ENCODE measurements around the gene LRRC4C. TPM values are rescaled to one million over a fixed set of nuclear protein-coding genes. Genes with fewer than 3 reads are reported as not detected.

Gene LRRC4C
- total RNA-seq, 3 donors from 2014 or later (not counting 1 experiment from before 2014, with no cell fraction given): not detected

DNA sequence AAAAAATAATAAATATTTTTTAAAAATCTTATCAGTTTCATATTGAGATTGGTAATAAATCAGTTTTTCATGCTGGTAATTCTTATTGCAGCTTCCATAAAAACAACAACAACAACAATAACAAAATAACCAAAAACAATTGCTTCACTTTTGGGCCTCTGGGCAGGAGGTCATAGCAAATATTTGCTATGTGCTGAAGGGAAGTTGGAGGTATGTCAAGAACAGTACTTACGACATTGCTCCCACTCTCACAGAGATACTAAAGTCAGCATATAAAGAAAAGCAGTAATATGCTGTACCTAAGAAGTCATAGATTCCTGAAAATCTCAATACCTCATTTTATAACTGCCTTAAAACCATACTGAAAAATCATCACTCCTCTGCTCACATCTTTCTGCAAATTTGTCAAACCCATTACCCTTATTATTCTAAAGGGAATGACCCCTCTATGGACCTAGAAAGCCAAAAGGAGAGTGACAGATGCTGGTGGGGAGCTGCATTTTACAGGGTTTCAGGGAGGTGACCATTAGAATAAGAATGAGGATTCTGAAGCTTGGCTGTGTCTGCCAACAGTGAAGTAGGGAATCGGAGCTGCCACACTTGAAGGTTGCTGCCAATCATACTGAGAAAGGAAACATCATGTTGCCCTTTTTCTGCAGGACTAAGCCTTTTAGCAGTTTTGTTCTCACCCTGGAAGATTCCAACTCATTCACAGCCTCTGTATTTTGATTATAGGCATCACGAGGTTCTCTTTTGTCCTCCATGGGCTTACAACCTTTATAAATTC lies 742.9 kb downstream of the LRRC4C start:
- Mint-ChIP-seq H3K36me3 (peaks cover 7% of the 10 kb centered on the region), H3K4me3 (no peak overlapping the region), H3K9me3 (peaks cover 8 to 15% of the 10 kb centered on the region in 2 donors), H3K27ac (no peak overlapping the region), H3K27me3 (ENCODE audit: low read depth in 2 of 2) (no peaks in the 10 kb centered on the region), H3K4me1 (no peaks in the 10 kb centered on the region)
- Histone ChIP-seq H3K27ac (ENCODE audit: low read length) (no peak overlapping the region), H3K27me3 (ENCODE audit: control insufficient read depth, insufficient read depth, low read length) (no peaks in the 10 kb centered on the region), H3K4me3 (ENCODE audit: low read length) (no peak overlapping the region), H3K36me3 (ENCODE audit: control insufficient read depth, insufficient read depth, low read length) (no peaks in the 10 kb centered on the region), H3K4me1 (ENCODE audit: control insufficient read depth, insufficient read depth, low read length) (no peaks in the 10 kb centered on the region), H3K9me3 (ENCODE audit: control insufficient read depth, insufficient read depth, low read length) (no peaks in the 10 kb centered on the region)
- TF ChIP-seq, protein P1, sequence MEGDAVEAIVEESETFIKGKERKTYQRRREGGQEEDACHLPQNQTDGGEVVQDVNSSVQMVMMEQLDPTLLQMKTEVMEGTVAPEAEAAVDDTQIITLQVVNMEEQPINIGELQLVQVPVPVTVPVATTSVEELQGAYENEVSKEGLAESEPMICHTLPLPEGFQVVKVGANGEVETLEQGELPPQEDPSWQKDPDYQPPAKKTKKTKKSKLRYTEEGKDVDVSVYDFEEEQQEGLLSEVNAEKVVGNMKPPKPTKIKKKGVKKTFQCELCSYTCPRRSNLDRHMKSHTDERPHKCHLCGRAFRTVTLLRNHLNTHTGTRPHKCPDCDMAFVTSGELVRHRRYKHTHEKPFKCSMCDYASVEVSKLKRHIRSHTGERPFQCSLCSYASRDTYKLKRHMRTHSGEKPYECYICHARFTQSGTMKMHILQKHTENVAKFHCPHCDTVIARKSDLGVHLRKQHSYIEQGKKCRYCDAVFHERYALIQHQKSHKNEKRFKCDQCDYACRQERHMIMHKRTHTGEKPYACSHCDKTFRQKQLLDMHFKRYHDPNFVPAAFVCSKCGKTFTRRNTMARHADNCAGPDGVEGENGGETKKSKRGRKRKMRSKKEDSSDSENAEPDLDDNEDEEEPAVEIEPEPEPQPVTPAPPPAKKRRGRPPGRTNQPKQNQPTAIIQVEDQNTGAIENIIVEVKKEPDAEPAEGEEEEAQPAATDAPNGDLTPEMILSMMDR (IDR thresholded peaks at IDR 0.05): no peak
- intact Hi-C loops (cut with micrococcal nuclease): no loop called here
- WGBS (ENCODE audit: insufficient coverage): 71% methylated on average over 2 of the region's 3 CpGs
- DNase-seq (no peak), ATAC-seq (no peak)

DNA sequence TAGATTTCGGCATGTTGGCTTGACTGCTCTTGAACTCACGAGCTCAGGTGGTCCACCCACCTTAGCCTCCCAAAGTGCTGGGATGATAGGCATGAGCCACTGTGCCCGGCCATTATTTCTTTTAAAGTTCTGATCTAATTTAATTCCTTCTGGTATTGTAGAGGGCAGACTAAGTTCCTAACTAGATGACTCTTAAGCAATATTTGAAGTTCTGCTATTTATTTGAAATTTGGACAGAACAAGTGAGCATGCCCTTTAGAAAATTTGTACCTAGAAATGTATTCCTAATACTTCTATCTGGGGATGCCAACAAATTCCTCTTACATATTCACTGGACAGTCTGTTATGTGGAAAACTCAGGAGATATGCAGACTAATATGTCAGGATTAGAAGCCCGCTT lies 746.4 kb downstream of the LRRC4C start:
- intact Hi-C loops (cut with micrococcal nuclease): no loop called here
- Mint-ChIP-seq H3K36me3 (peaks cover 6% of the 10 kb centered on the region), H3K27ac (no peak overlapping the region), H3K9me3 (peaks cover 4 to 20% of the 10 kb centered on the region in 2 donors), H3K4me3 (no peak overlapping the region), H3K4me1 (no peaks in the 10 kb centered on the region), H3K27me3 (ENCODE audit: low read depth in 2 of 2) (no peaks in the 10 kb centered on the region)
- Histone ChIP-seq H3K4me1 (ENCODE audit: control insufficient read depth, insufficient read depth, low read length) (no peaks in the 10 kb centered on the region), H3K9me3 (ENCODE audit: control insufficient read depth, insufficient read depth, low read length) (peaks cover 3% of the 10 kb centered on the region), H3K4me3 (ENCODE audit: low read length) (no peak overlapping the region), H3K27me3 (ENCODE audit: control insufficient read depth, insufficient read depth, low read length) (no peaks in the 10 kb centered on the region), H3K27ac (ENCODE audit: low read length) (no peak overlapping the region), H3K36me3 (ENCODE audit: control insufficient read depth, insufficient read depth, low read length) (no peaks in the 10 kb centered on the region)
- ATAC-seq (no peak), DNase-seq (no peak)
- TF ChIP-seq, protein P1 (IDR thresholded peaks at IDR 0.05): no peak
- WGBS (ENCODE audit: insufficient coverage): 75% methylated on average over 2 of the region's 4 CpGs

DNA sequence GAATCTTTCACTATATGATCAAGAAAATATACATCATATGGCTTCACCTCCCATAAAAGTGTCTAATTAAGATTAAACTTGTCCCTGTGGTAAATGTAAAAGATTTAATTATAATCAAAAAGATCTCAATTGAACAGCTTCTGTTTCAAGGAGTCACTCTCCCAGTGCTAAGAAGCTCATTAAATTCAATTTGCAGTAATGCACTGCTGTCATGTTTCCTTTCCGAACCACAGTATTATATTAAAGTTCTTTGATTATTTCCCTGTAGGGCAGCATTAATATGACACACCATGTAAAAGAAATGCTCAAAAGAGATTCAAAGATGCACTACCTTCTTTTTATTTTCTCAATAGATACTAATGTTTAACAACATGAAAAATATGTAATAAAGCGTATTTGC lies 758.4 kb downstream of the LRRC4C start:
- H3K4me3 Mint-ChIP-seq: no peak overlapping the region
- Histone ChIP-seq H3K36me3 (ENCODE audit: control insufficient read depth, insufficient read depth, low read length) (no peaks in the 10 kb centered on the region), H3K9me3 (ENCODE audit: control insufficient read depth, insufficient read depth, low read length) (no peaks in the 10 kb centered on the region), H3K4me3 (ENCODE audit: low read length) (no peak overlapping the region), H3K27ac (ENCODE audit: low read length) (no peak overlapping the region), H3K27me3 (ENCODE audit: control insufficient read depth, insufficient read depth, low read length) (no peaks in the 10 kb centered on the region), H3K4me1 (ENCODE audit: control insufficient read depth, insufficient read depth, low read length) (no peaks in the 10 kb centered on the region)
- peaks cover 7% of the 10 kb centered on the region in 2 donors for H3K9me3 Mint-ChIP-seq
- H3K36me3 Mint-ChIP-seq: no peaks in the 10 kb centered on the region
- DNase-seq (no peak), ATAC-seq (no peak)
- TF ChIP-seq, protein P1 (IDR thresholded peaks at IDR 0.05): no peak
- no CpG with 5 or more reads among the region's 2 CpGs for WGBS (ENCODE audit: insufficient coverage)
- no peak overlapping the region for H3K27ac Mint-ChIP-seq
- H3K4me1 Mint-ChIP-seq: no peaks in the 10 kb centered on the region
- intact Hi-C loops (cut with micrococcal nuclease): no loop called here
- H3K27me3 Mint-ChIP-seq (ENCODE audit: low read depth in 2 of 2): no peaks in the 10 kb centered on the region

DNA sequence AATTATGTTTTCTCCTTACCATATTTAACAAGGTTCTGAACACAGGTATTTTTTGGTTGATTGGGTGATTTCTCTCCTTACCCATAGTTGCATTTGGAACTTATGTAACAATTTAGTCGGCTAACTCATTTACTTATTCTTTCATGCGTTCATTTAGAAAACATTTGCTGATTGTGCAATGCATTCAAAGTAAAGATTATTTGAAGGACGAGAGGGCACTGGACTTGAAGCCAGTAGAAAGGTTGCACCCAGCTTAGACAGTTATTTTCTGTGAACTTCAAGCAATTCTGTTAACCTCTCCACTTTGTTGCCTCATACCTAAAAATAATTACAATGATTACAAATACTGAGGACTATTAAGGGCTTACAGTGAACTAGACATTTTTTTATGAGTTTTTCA lies 769.6 kb downstream of the LRRC4C start:
- peaks cover 8 to 20% of the 10 kb centered on the region in 2 donors for H3K9me3 Mint-ChIP-seq
- no peaks in the 10 kb centered on the region for H3K36me3 Mint-ChIP-seq
- intact Hi-C loops (cut with micrococcal nuclease): no loop called here
- Histone ChIP-seq H3K4me3 (ENCODE audit: low read length) (no peak overlapping the region), H3K9me3 (ENCODE audit: control insufficient read depth, insufficient read depth, low read length) (peaks cover 3% of the 10 kb centered on the region), H3K36me3 (ENCODE audit: control insufficient read depth, insufficient read depth, low read length) (no peaks in the 10 kb centered on the region), H3K27ac (ENCODE audit: low read length) (no peak overlapping the region), H3K4me1 (ENCODE audit: control insufficient read depth, insufficient read depth, low read length) (no peaks in the 10 kb centered on the region), H3K27me3 (ENCODE audit: control insufficient read depth, insufficient read depth, low read length) (no peaks in the 10 kb centered on the region)
- H3K27me3 Mint-ChIP-seq (ENCODE audit: low read depth in 2 of 2): no peaks in the 10 kb centered on the region
- H3K27ac Mint-ChIP-seq: no peak overlapping the region
- WGBS (ENCODE audit: insufficient coverage): 77% methylated on average over 2 of the region's 3 CpGs
- ATAC-seq (no peak), DNase-seq (no peak)
- no peaks in the 10 kb centered on the region for H3K4me1 Mint-ChIP-seq
- H3K4me3 Mint-ChIP-seq: no peak overlapping the region
- TF ChIP-seq, protein P1 (IDR thresholded peaks at IDR 0.05): no peak

Measured in natural killer cell (primary cell).